NCI-H146 treated with DMSO at 0.1 percent for 48 hours (cell line): ENCODE data around the gene GDNF.
"Not testable (repeated sequence)": the region's sequence is repeated elsewhere in the genome, so short reads cannot be mapped to it uniquely, and the experiment has no call there.

Source experiments
- DNase-seq: peaks from one replicate; lab custom pipeline; 2025; ENCODE audit not compliant: unreplicated experiment; lab: John Stamatoyannopoulos, UW

Gene GDNF

DNA sequence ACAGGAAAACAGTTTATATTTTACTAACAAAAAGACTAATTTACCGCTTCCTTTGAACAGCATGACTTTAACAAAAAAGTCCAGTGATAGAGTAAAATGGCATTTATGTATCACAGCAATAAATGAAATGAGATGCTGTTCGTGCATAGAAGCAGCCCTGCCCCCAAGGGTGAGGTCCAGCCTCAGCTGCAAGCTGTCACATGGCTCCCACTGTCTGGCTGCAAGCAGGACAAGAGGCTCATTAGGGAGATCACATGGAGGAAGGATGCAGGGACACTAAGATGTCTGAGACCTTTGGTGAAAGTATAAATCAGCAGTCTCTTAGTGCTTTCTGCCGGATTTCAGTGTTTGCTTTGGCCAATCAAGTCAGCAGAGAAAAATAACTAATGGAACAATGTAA is 23.0 kb downstream of the GDNF start:
- no peak for DNase-seq

DNA sequence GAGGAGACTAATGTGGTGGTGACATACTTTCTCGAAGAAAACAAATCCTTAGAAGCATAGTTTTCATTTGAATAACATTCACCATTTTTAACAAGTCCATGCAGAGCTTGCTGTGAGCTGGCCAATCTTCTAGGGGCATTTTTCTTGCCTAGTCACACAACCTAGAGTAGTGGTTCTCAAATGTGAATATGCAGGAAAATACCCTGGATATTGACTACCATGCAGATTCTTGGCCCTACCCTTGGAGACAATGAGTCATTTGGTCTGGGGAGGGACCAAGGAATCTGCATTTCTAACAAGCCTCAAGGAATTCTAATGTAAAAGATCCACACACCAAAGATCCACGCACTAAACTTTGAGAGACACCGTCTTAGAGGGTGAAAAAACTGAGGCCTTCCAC is 23.5 kb downstream of the GDNF start:
- DNase-seq: no peak

DNA sequence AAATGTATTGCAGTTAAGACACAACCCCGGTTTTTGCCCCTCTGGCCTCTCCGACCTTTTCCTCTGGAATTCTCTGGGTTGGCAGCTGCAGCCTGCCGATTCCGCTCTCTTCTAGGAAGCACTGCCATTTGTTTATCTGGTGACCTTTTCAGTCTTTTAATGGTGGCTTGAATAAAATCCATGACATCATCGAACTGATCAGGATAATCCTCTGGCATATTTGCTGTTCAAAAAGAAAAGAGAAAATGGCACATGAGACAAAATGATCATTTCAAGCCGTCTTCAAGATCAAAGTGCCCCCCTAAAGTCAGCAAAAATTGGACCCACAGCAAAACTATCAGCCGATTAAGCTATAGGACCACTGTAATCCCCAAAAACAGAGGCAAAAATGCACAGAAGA is 23.9 kb downstream of the GDNF start:
- DNase-seq: no peak

DNA sequence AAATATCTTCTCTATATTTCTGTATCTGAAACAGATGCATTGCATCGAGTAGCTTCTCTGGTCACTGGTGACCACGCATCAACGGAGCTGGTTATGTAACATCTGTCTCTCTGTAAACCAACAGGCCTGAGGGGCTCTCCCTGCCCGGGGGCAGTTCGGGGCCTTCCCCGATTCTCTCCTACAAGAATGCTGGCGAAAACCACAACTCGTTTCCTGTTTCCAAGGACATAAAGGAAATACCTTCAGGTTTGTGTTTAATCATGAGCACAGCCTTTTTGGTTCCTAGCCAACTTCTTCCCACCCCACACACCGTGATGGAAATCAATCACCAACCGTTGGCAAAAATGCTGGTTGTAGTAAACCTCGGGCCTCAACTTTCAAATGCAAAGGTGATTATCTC is 25.1 kb downstream of the GDNF start:
- DNase-seq: no peak

DNA sequence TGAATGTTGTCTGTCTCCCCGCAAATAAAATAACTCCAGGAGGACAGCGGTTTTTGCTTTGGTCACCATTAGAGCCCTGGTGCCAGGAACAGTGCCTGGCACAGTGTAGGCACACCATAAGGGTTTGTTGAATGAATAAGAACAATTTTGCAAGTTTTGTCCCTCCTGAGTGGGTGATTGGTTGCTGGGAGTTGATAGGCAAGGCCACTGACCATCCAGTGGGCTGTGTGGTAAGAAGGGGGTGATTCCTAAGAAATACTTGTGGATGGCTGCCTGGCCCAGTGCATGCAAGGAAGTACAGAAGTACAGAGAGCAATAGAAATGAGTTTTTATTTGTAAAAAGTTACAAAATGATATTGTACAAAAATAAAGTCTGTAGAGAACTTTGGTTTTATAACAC is 27.5 kb downstream of the GDNF start:
- no peak for DNase-seq

DNA sequence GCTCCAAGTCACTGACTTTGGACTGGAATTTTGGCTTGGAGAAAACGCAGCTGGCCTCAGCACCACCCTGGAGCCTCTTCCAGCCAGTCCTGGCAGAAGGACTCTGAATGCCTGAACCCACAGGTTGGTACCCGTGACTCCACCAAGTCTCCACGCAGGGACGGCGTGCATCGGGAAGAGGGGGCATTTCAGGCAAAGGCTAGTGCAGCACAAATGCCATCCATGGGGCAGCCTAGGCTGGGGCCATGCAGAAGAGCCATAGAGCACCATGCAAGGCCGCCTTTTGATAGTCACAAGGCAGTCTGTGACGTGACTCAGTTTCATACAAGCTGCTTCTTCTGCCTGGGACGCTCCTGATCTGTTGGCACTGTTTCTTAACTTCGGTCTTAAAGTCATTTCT is 28.0 kb downstream of the GDNF start:
- DNase-seq: no peak

DNA sequence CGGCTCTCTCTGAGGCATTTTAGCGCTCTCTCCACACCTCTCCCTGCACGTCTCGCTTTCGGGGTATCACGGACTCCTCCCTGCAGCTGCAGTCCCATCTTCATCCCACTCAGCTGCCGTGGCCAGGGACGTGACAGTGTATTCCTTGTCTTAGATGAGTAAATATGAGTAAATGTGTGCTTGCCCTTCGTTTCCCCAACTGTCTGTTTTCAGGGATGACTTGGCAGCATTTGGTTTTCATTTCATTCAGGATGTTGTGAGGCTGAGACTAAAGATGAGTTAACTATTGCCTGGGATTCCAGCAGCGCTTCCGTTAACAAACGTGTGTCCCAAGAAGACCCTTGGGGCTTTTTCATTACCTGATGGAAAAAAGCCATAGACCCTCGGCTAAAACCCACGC is 29.5 kb downstream of the GDNF start:
- DNase-seq: no peak

DNA sequence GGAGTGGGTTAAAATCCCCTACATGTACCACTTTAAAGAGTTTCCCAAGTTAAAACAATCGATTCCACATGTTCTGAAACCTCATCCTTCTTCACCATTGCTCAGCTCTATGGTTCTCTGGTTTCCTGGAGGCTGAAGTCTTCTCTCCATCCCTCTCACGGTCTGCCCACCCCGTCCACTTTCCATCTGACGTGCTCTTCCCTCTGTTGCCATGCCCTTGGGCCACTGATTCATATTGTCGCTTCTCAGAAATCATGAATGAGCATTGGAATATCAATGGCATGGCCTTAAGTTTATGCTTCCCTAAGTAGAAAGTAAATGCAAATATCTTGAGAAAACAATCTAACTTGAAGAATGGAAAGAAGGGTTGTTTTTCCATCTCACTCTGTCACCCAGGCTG is 30.9 kb downstream of the GDNF start:
- no peak for DNase-seq

DNA sequence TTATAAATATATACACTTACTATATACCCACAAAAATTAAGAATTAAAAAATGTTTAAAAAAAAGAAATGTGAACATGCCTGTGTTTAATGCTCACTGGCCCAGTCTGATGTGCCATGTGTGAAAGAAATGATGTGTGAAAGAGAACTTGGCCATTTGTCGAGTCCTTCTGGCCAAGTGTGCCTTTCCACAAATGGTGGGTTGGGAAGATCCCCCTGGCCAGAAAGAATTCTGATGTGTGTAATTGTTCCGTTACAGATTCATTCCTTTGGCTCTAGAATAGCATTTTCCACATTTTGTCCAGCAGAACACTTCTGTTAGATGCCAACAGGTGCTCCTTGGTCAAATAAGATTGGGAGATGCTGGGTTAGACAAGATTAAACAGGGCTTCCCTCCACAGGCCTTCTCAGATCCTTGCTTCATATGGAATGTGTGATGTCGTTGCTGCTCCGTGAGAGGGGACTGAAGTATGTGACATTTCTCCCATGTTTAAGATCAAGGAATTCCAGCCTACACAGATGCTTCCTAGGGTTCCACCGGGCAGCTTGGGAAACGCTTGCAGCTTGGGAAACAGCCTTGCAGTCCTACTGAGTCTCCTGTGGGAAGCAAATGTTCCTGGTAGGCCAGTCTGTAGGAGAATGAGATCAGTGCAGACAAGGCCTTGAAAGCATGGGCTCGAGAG is 32.1 kb downstream of the GDNF start:
- DNase-seq: no peak

DNA sequence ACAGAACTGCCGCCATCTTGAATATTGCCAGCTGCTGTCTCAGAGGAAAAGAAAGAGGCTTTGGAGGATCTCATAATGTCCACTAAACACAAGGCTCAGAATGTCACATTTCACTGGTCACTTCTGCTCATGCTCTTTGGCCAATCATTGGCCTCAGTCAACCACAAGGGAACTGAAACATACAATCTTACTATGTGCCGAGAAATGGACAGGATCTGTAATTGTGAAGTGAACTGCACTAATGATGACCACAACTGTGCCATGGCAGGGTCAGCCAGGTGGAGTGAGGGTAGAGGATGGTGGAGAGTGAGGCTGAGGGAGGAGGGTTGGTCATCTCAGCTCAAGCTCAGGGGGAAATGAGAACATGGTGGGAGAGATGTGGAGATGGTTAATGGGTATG is 32.8 kb downstream of the GDNF start:
- no peak for DNase-seq

DNA sequence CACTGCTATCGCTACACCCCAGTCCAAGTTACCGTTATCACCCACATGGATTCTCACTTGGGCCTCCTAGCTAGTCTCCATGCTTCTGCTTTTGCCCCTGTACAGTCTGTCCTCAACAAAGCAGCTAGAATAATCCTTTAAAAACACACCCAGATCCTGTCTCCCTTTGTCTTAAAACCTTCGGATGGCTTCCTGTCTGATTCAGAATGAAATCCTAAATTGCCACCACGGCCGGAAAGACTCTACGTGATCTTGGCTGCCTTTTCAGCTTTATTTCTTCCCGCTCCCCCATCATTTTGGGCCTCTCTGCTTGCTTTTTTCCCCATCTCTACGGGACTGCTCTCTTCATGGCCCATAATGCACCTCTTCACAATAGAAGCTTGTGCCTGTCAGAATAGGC is 33.4 kb downstream of the GDNF start:
- DNase-seq: no peak

DNA sequence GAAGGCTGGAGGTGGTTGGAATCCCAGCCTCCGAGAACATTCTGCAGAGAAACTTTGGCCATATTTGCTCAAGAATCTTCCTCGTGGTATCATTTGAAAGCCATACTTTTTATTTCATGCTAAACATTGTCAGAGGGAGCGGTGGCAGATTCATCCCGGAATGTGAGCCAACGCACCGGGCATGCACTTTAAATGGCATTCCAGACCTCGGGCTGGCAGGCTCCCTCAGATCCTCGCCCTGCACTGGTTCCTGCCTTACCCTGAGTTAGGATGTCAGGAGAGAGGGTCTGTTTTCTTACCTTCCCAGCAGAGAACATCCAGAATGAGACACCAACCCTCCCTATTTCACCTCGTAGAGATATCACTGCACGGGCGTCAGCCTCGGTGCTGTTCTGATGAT is 33.8 kb downstream of the GDNF start:
- DNase-seq: no peak

DNA sequence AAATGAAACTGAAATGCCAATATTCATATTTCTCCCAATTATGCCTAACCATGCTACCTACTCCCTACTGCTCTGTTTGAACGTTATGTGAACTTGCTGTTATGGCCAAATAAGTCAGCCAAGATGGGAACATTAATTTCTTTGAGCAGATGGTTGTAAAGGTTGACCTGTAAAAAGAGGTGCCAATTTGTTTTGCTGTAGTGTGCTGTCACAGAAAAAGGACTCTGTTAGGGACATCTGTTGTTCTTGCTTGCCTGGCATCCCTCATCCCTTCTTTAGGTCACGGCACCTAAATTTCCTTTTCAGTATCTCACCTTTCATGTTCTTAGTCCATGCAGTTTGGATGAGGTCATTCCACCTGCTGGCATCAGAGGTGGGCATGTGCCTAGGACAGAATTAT is 35.4 kb downstream of the GDNF start:
- no peak for DNase-seq

DNA sequence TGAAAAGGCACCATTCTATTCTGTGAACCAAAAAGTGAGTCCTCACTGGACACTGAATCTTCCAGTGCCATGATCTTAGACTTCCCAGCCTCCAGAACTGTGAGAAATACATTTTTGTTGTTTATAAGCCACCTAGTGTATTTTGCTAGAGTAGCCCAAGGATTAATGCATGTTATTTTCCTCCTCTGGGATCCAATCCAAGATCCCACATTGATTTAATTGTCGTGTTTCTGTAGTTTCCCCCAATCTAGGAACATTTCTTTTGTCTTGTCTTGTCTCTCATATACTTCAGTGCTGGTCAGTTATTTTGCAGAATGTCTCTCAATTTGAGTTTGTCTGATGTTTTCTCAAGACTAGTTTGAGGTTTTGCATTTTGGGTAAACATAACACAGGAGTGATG is 36.4 kb downstream of the GDNF start:
- DNase-seq: no peak

DNA sequence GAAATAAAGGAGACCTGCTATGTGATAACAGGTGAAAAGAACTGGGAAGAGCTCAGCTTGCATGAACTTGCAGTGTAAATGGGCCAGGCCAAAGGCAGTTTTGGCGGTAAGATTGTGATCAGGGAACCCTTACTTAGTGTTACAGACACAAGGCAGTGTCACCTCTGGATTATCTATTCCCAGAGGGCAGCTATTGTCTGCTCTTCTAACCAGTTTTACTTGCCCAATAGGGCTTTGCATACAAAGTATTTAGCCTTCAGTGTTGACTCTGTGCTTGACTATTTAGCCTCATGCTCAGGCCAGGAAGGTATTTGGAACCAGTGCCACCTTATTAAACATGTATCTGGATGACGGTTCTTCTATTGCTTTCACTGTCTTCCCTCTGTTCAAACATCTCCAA is 38.3 kb downstream of the GDNF start:
- no peak for DNase-seq

DNA sequence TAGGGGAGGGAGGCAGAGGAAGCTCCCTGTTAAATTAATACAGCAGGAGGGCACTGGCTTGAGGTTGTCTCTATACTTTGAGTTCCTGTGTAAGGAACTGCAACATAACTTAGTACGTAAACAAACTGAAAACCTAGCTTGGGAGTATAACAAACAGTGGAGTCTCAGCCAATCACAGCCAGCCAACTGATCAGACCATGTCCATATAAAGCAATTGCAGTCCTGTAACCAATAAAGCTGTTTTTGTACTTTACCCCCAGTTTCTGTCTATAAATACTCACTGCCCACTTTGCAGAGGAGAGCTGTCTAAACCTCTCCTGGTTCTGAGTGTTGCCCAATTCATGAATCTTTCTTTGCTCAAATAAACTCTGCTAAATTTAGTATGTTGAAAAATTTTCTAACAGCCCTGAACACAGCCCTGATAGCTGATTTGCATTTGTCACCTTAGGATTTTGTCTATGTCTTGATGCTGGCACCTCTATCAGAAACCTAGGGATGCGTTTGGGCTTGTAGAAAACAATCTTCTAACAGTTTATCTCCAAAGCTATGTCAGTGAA is 39.9 kb downstream of the GDNF start:
- DNase-seq: no peak

DNA sequence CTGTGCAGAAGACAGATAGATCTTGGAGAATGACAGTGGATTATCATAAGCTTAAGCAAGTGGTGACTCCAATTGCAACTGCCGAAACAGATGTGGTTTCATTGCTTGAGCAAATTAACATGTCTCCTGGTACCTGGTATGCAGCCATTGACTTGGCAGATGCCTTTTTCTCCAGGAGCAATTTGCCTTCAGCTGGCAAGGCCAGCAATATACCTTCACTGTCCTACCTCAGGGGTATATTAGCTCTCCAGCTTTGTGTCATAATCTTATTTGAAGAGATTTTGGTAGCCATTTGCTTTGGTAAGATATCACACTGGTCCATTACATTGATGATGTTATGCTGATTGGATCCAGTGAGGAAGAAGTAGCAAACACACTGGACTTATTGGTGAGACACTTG is 43.4 kb downstream of the GDNF start:
- not testable (repeated sequence) for DNase-seq

DNA sequence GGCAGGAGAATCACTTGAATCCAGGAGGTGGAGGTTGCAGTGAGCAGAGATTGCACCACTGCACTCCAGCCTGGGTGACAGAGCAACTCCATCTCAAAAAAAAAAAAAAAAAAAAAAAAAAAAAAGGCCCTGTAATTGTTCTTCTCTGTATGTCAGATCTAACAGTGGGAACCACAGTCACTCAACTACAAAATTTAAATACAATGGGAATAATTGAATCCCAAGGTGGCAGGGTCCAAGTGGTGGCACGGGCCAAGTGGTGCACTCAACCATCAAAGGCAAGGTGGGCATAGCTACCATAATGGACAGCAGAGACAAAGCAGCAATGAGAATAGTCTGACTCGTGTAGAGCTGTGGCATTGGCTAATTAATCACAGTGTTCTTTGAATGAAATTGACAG is 44.5 kb downstream of the GDNF start:
- DNase-seq: not testable (repeated sequence)

DNA sequence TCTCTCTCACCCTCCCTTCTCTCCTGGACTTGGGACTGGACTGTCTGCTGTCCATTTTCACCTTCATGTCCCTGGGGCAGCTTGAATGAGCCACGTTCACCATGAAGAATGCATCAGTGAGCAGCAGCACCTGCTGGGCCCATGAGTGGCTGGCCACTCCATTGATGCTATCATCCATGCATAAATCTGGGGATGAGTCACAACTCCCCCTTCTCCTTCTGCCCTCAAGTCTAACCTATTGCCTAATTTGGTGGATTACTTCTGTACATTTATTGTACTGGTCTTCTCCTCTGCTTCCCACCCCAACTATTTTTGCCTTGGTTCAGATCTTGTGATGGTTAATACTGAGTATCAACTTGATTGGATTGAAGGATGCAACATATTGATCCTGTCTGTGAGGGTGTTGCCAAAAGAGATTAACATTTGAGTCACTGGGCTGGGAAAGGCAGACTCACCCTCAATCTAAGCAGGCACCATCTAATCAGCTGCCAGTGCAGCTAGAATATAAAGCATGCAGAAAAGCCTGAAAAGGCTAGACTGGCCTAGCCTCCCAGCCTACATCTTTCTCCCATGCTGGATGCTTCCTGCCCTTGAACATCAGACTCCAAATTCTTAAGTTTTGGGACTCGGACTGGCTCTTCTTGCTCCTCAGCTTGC is 46.7 kb downstream of the GDNF start:
- no peak for DNase-seq

DNA sequence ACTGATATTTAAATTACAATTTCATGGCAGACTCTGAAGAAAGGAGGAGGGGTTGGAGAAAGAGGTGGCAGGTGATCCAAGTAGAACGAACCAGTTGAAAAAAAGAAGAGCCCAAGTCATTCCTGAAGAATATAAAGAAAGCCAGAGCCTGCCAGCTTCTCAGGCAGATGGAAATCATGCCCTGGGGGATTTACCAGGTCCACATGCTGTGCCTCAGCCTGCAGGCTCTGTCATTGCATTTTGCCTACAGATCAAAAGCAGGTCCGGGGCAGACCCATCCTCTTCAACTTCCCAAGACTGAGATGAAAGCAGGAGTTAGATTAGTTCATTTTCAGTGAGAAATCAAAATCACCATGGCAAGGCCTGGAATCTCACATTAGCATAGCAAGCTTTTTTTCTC is 48.5 kb downstream of the GDNF start:
- DNase-seq: no peak

DNA sequence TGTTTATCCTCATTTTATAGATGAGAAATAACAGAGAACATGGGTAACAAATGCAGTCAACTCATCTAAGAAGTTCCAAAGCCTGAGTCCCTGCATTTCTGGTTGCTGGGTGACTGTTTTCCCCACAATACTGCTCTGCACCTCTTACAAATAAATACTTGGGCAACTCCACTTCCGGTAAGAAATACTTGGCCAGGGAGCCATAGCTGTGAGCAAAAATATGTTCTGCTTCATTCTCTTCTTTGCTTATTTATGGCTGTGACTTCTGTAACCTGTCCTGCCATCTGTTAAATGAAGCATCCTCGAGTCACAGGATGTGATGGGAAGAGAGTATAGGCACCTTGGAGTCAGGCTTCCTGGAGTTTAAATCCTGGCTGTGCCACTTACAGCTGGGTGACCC is 49.9 kb downstream of the GDNF start:
- no peak for DNase-seq

DNA sequence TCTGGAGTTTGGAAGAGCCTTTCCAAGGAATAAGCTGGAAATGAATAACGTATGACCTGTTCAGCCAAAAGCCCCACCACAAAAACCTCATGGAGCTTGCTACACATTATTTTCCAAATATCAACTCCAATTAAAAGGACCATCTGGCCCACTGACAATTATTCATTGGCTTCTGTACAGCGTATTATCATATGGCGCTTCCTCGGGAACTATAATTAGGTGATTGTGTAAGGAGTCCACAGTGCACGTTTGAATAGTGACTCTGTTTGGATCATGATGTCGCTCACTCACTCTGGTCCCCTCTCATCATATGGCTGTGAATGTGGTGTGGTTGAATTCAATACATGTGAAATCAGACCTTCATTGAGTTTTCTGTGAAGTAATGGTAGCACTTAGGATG is 52.1 kb downstream of the GDNF start:
- no peak for DNase-seq
